ENCODE data around the gene LDLRAD2.

The LDLRAD2 gene

GRCh38 chr1:21814981-21815582 is 3.0 kb downstream of the LDLRAD2 start:
- H3K9me2 ChIP-seq (replicated peaks; ENCODE audit: low read depth, low read length), result no peaks in the 10 kb centered on the region
- H4K20me1 ChIP-seq (ENCODE audit: insufficient read depth, low read length, poor library complexity, severe bottlenecking), result no peaks in the 10 kb centered on the region
- H3K79me2 ChIP-seq (ENCODE audit: insufficient read depth, low read length), result no peaks in the 10 kb centered on the region
- H2AFZ ChIP-seq (ENCODE audit: low read length), result no peak overlapping the region
- H3K4me2 ChIP-seq (ENCODE audit: low read depth, low read length, poor library complexity, severe bottlenecking), result no peak overlapping the region
- H3K36me3 ChIP-seq (ENCODE audit: insufficient read depth, low read length), result no peaks in the 10 kb centered on the region
- TF ChIP-seq EZH2phosphoT487 (IDR thresholded peaks at IDR 0.05; ENCODE audit: borderline replicate concordance), result no peak
- TF ChIP-seq, protein P1, sequence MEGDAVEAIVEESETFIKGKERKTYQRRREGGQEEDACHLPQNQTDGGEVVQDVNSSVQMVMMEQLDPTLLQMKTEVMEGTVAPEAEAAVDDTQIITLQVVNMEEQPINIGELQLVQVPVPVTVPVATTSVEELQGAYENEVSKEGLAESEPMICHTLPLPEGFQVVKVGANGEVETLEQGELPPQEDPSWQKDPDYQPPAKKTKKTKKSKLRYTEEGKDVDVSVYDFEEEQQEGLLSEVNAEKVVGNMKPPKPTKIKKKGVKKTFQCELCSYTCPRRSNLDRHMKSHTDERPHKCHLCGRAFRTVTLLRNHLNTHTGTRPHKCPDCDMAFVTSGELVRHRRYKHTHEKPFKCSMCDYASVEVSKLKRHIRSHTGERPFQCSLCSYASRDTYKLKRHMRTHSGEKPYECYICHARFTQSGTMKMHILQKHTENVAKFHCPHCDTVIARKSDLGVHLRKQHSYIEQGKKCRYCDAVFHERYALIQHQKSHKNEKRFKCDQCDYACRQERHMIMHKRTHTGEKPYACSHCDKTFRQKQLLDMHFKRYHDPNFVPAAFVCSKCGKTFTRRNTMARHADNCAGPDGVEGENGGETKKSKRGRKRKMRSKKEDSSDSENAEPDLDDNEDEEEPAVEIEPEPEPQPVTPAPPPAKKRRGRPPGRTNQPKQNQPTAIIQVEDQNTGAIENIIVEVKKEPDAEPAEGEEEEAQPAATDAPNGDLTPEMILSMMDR (conservative IDR thresholded peaks at IDR 0.05; ENCODE audit: low read length), result no peak
- no peaks in the 10 kb centered on the region for H3K27me3 ChIP-seq (ENCODE audit: insufficient read depth, low read length, poor library complexity, severe bottlenecking)
- no peaks in the 10 kb centered on the region for H3K4me1 ChIP-seq (ENCODE audit: insufficient read depth, low read length, poor library complexity, severe bottlenecking)
- no peaks in the 10 kb centered on the region for H3K9me3 ChIP-seq (ENCODE audit: insufficient read depth, low read depth, low read length)
- no peaks in the 10 kb centered on the region for H3F3A ChIP-seq (ENCODE audit: low read depth)
- no peak overlapping the region for H3K4me3 ChIP-seq (ENCODE audit: low read length, poor library complexity, severe bottlenecking)
- no peak overlapping the region for H3K9ac ChIP-seq (ENCODE audit: low read depth, low read length, poor library complexity, severe bottlenecking)

DNA sequence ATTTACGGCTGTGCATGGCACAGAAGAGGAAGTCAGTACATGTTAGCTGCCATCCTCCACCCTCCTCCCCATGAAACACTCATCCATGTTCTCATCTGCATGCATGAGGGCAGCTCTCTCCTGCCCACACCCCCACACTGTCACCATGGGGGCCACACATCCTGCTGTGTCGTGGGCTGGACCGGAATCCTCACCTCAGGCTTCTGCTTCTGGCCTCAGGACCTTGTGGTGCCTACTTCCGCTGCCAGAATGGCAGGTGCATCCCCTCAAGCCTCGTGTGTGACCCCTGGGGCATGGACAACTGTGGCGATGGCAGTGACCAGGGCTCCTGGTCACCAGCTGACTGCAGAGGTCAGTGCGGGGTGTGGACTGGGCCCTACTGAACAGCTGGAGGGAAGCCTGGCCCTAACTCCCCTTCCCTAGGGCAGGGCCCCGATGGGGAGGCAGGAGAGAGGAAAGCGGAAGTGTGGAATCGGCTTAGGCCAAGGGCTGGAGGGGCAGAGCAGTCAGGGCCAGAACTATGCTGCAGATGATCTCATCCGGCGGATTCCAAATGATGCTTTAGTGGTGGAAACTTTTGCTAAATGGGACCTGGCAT is 3.8 kb downstream of the LDLRAD2 start:
- Histone ChIP-seq H3F3A (ENCODE audit: low read depth) (no peaks in the 10 kb centered on the region), H3K9me2 (replicated peaks; ENCODE audit: low read depth, low read length) (no peaks in the 10 kb centered on the region), H3K4me1 (ENCODE audit: insufficient read depth, low read length, poor library complexity, severe bottlenecking) (no peaks in the 10 kb centered on the region), H3K9me3 (ENCODE audit: insufficient read depth, low read depth, low read length) (no peaks in the 10 kb centered on the region), H3K36me3 (ENCODE audit: insufficient read depth, low read length) (no peaks in the 10 kb centered on the region), H3K79me2 (ENCODE audit: insufficient read depth, low read length) (no peaks in the 10 kb centered on the region), H2AFZ (ENCODE audit: low read length) (no peak overlapping the region), H3K4me3 (ENCODE audit: low read length, poor library complexity, severe bottlenecking) (no peak overlapping the region), H3K9ac (ENCODE audit: low read depth, low read length, poor library complexity, severe bottlenecking) (no peak overlapping the region), H4K20me1 (ENCODE audit: insufficient read depth, low read length, poor library complexity, severe bottlenecking) (no peaks in the 10 kb centered on the region), H3K27me3 (ENCODE audit: insufficient read depth, low read length, poor library complexity, severe bottlenecking) (no peaks in the 10 kb centered on the region), H3K4me2 (ENCODE audit: low read depth, low read length, poor library complexity, severe bottlenecking) (no peak overlapping the region)
- TF ChIP-seq, protein P1 (conservative IDR thresholded peaks at IDR 0.05; ENCODE audit: low read length), result no peak
- TF ChIP-seq EZH2phosphoT487 (IDR thresholded peaks at IDR 0.05; ENCODE audit: borderline replicate concordance), result no peak

DNA sequence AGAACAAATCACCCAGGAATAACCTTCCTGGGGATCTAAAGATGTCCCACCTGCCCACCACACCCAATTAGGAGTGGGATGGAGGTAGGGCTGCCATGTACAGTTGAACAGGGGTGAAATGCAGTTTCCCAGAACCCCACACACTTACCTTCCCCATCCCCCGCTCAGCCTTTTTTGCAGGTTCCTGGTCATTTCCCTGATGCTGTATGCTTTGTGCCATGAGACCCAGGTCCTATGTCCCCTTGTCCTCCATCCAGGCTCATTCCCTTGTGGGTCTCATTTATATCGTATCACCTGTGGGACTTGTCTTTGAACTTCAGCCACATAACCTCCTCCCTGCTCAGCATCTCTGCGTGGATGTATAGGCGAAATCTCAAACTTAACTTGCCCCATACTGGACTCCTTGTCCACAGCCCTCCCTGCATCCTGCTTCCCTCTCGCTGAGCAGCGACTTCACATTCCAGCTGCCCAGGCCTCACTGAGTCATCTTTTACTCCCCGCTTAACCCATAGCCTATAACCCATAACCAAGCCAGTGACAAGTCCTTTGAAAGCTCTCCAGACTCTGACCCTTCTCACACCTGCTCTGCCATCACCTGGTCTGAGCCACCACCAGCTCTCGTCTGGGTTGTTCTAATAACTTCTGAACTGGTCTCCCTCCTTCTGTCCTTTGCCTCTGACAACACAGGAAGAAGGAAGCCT is 4.7 kb downstream of the LDLRAD2 start:
- Histone ChIP-seq H2AFZ (ENCODE audit: low read length) (no peak overlapping the region), H3K4me3 (ENCODE audit: low read length, poor library complexity, severe bottlenecking) (no peak overlapping the region), H3K36me3 (ENCODE audit: insufficient read depth, low read length) (no peaks in the 10 kb centered on the region), H3K9ac (ENCODE audit: low read depth, low read length, poor library complexity, severe bottlenecking) (no peak overlapping the region), H3K4me2 (ENCODE audit: low read depth, low read length, poor library complexity, severe bottlenecking) (no peak overlapping the region), H3K4me1 (ENCODE audit: insufficient read depth, low read length, poor library complexity, severe bottlenecking) (no peaks in the 10 kb centered on the region), H3K27me3 (ENCODE audit: insufficient read depth, low read length, poor library complexity, severe bottlenecking) (no peaks in the 10 kb centered on the region), H4K20me1 (ENCODE audit: insufficient read depth, low read length, poor library complexity, severe bottlenecking) (no peaks in the 10 kb centered on the region), H3K79me2 (ENCODE audit: insufficient read depth, low read length) (no peaks in the 10 kb centered on the region), H3K9me3 (ENCODE audit: insufficient read depth, low read depth, low read length) (no peaks in the 10 kb centered on the region), H3K9me2 (replicated peaks; ENCODE audit: low read depth, low read length) (no peaks in the 10 kb centered on the region), H3F3A (ENCODE audit: low read depth) (no peaks in the 10 kb centered on the region)
- TF ChIP-seq, protein P1 (conservative IDR thresholded peaks at IDR 0.05; ENCODE audit: low read length), result no peak
- no peak for TF ChIP-seq EZH2phosphoT487 (IDR thresholded peaks at IDR 0.05; ENCODE audit: borderline replicate concordance)

All from Loucy (cell line).